HG03135 (cell line): ENCODE measurements around the gene VGLL3.
"Not testable (repeated sequence)": the region's sequence is repeated elsewhere in the genome, so short reads cannot be mapped to it uniquely, and the experiment has no call there.

Experiments used
- ATAC-seq: cut with Tn5 transposase; IDR thresholded peaks from one replicate; pipeline ENCODE4 v1.9.1; 2021; ENCODE audit warnings: mild to moderate bottlenecking, moderate library complexity; ENCODE audit not compliant: unreplicated experiment

VGLL3 gene

GRCh38 chr3:86989611-86990010 lies 1.3 kb downstream of the VGLL3 start:
- no peak for ATAC-seq

GRCh38 chr3:86989006-86989405 lies 1.9 kb downstream of the VGLL3 start:
- ATAC-seq = no peak

- no peak for ATAC-seq
Measured at GRCh38 chr3:86988235-86988634, 2.7 kb downstream of the VGLL3 start.

GRCh38 chr3:86987421-86987715 lies 3.6 kb downstream of the VGLL3 start:
- no peak for ATAC-seq

GRCh38 chr3:86986671-86987420 lies 4.1 kb downstream of the VGLL3 start:
- no peak for ATAC-seq

GRCh38 chr3:86985181-86985826 lies 5.6 kb downstream of the VGLL3 start:
- ATAC-seq = no peak

- ATAC-seq = no peak
Measured at GRCh38 chr3:86984271-86984670, 6.7 kb downstream of the VGLL3 start.

- ATAC-seq = no peak
Measured at GRCh38 chr3:86982883-86983282, 8.1 kb downstream of the VGLL3 start.

- no peak for ATAC-seq
Measured at GRCh38 chr3:86978111-86978551, 12.8 kb downstream of the VGLL3 start.

- no peak for ATAC-seq
Measured at GRCh38 chr3:86976219-86976618, 14.7 kb downstream of the VGLL3 start.

- not testable (repeated sequence) for ATAC-seq
Measured at GRCh38 chr3:86974177-86974576, 16.8 kb downstream of the VGLL3 start.

- ATAC-seq = no peak
Measured at GRCh38 chr3:86973440-86973839, 17.5 kb downstream of the VGLL3 start.

- ATAC-seq = no peak
Measured at GRCh38 chr3:86969500-86970189, 21.3 kb downstream of the VGLL3 start.

- ATAC-seq = no peak
Measured at GRCh38 chr3:86968244-86968932, 22.6 kb downstream of the VGLL3 start.

GRCh38 chr3:86967062-86967461 lies 23.9 kb downstream of the VGLL3 start:
- ATAC-seq = no peak

GRCh38 chr3:86965166-86965565 lies 25.8 kb downstream of the VGLL3 start:
- no peak for ATAC-seq

GRCh38 chr3:86963611-86964010 lies 27.3 kb downstream of the VGLL3 start:
- no peak for ATAC-seq

- no peak for ATAC-seq
Measured at GRCh38 chr3:86961297-86961696, 29.7 kb downstream of the VGLL3 start.

GRCh38 chr3:86960550-86960949 lies 30.4 kb downstream of the VGLL3 start:
- no peak for ATAC-seq

- ATAC-seq = no peak
Measured at GRCh38 chr3:86958534-86958933, 32.4 kb downstream of the VGLL3 start.

- no peak for ATAC-seq
Measured at GRCh38 chr3:86954747-86955146, 36.2 kb downstream of the VGLL3 start.

GRCh38 chr3:86954226-86954625 lies 36.7 kb downstream of the VGLL3 start:
- ATAC-seq = no peak
